Epithelial cell of proximal tubule (primary cell): Measurements from ENCODE around the gene OPA3. TPM values are rescaled to one million over a fixed set of nuclear protein-coding genes. Genes with fewer than 3 reads are reported as not detected.
A peak's percentile ranks its signal among the peaks of the same experiment; 100 is the strongest.

ENCODE experiments used
- DNase-seq: peaks from one replicate; pipeline ENCODE4 v3.0.0-alpha.2; 2011; ENCODE audit warnings: low read depth
- H3K4me3 ChIP-seq: 2 replicates; pipeline ENCODE4 v1.5.1; 2011; ENCODE audit warnings: low read depth, mild to moderate bottlenecking, low read length
- CTCF ChIP-seq: conservative IDR thresholded peaks from 2 replicates; pipeline ENCODE4 v1.5.1; 2012; ENCODE audit warnings: low read depth, mild to moderate bottlenecking, low read length
- total RNA-seq: library from RNA; depleted of rRNA; stranded (reverse); fragments of >200 nt; gene quantifications from 2 replicates; pipeline ENCODE4 v1.2.3, GENCODE V29; 2015

OPA3 gene
- total RNA-seq, 1 donor from 2014 or later, result 12.6 TPM

- no peak for DNase-seq
- no peak for TF ChIP-seq CTCF
- H3K4me3 ChIP-seq, result no peak overlapping the region
Measured at GRCh38 chr19:45589768-45590167, 5.2 kb upstream of the OPA3 start.

- no peak overlapping the region for H3K4me3 ChIP-seq
- no peak for DNase-seq
- TF ChIP-seq CTCF, result no peak
Measured at GRCh38 chr19:45587873-45588272, 3.3 kb upstream of the OPA3 start.

- peak overlapping the region; percentile 85 for H3K4me3 ChIP-seq
- TF ChIP-seq CTCF, result no peak
- no peak for DNase-seq
Measured at GRCh38 chr19:45585158-45585577, 566 bp upstream of the OPA3 start.

DNA sequence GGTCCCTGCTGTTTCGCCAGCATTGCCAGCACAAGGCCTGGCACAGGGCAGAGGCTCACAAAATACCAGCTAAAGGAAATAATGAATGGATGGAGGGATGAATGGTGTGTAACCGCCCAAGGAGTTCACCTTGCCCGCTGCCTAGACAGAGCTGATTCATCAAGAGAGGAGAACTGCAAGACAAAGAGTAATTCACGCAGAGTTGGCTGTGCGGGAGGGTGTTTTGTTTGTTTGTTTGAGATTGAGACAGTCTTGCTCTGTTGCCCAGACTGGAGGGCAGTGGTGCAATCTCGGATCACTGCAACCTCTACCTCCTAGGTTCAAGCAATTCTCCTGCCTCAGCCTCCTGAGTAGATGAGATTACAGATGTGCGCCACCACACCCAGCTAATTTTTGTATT, 3.0 kb downstream of the OPA3 start:
- no peak for DNase-seq
- H3K4me3 ChIP-seq, result no peak overlapping the region
- TF ChIP-seq CTCF, result no peak

- no peak overlapping the region for H3K4me3 ChIP-seq
- no peak for DNase-seq
- no peak for TF ChIP-seq CTCF
Measured at GRCh38 chr19:45578861-45579260, 5.7 kb downstream of the OPA3 start.

DNA sequence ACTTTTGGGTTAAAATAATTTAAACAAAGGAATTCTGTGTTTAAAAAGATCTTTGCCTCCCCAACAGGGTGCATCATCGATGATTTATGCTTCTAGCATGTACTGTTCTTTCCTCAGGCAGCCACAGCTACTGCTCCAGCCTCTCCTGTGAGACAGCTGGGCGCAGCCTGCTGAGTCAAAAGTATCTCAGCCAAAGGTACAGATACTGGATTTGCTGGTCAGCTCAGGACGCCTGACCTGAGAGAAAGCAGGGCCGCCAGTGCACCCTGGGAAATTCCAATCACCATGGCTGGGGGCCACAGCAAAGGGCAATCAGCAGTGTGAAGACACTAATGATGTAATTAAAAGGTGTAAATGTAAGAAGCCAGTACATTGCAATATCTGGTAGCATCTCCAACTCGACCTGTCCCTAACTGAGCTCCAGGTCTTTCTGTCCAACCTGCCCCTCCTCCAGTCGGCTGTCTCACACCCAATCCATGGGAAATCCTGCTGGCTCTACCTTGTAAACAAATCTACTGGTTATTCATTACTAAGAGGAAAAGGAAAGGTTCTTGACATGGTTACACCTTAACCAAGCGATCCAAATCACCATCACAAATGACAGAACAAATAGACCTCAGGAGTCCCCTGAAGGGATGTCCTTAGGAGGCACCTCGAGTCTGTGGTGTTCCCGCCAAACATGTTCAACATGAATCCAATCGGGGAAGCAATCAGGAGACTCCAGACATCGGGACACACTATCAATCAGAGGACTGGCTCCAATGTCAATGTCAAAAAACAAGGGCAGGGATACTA, 7.3 kb downstream of the OPA3 start:
- DNase-seq, result peak; percentile 88
- peak overlapping the region; percentile 0 for H3K4me3 ChIP-seq
- no peak for TF ChIP-seq CTCF

DNA sequence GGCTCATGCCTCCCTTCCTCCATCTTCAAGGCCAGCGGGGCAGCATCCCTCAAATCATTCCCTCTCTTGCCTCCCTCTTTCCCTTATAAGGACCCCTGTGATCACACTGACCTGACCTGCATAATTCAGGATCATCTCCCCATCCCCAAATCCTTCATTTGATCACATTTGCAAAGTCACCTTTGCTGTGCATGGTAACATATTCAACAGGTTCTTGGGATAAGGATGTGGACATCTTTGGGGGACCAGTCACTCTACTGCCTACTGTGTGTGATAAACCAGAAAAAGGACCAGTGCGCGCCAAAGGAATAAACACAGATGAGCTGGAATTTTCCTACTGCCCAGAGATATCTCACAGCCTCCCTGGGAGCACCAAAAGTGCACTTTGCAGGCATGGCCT, 7.9 kb downstream of the OPA3 start:
- H3K4me3 ChIP-seq, result no peak overlapping the region
- no peak for TF ChIP-seq CTCF
- DNase-seq, result no peak
